G401 (cell line): ENCODE data around the gene PAF1. TPM values are rescaled to one million over a fixed set of nuclear protein-coding genes. Genes with fewer than 3 reads are reported as not detected.
A peak's percentile ranks its signal among the peaks of the same experiment; 100 is the strongest.
"Not testable (repeated sequence)": the region's sequence is repeated elsewhere in the genome, so short reads cannot be mapped to it uniquely, and the experiment has no call there.

Experiments used
- DNase-seq: peaks from one replicate; pipeline ENCODE4 v3.0.0-alpha.2; 2015; ENCODE audit warnings: low spot score
- in situ Hi-C: cut with HindIII; loops from 2 replicates; pipeline ENCODE4 v1.10.0; 2016; ENCODE audit warnings: low sequenced_read_pairs, mixed read lengths
- total RNA-seq: library from RNA; depleted of rRNA; stranded (reverse); fragments of >200 nt; shearing (Covaris generic); gene quantifications from 2 replicates; pipeline ENCODE4 v1.2.3, GENCODE V29; 2014

Gene PAF1
- total RNA-seq, 1 experiment from 2014 or later: 61.7 TPM

DNA sequence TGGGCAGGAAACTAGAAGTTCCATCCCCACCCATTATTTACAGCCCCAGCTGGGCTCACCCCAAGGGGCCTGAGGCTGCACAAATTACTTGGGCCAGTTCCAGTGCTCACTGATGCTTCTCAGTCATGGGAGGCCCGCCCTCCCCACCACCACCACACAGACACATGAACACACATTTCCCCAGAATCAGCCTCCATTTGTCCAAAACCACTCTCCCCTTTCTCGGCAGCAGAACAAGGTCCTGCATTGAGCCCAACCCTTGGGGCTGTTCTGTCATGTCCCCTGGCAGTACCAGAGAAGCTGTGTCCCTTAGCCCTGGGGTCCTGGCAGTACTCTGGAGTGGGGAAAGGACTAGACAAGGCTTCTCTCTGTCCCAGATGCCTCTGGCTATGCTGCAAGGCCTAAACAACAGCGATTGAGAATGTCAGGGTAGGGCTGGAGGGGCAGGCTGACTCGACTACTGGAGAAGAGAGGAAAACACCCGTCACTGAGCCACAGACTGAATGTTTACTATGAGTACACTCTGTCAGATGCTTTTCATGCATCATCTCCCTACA is 26.9 kb downstream of the PAF1 start:
- in situ Hi-C loops: no loop called here

DNA sequence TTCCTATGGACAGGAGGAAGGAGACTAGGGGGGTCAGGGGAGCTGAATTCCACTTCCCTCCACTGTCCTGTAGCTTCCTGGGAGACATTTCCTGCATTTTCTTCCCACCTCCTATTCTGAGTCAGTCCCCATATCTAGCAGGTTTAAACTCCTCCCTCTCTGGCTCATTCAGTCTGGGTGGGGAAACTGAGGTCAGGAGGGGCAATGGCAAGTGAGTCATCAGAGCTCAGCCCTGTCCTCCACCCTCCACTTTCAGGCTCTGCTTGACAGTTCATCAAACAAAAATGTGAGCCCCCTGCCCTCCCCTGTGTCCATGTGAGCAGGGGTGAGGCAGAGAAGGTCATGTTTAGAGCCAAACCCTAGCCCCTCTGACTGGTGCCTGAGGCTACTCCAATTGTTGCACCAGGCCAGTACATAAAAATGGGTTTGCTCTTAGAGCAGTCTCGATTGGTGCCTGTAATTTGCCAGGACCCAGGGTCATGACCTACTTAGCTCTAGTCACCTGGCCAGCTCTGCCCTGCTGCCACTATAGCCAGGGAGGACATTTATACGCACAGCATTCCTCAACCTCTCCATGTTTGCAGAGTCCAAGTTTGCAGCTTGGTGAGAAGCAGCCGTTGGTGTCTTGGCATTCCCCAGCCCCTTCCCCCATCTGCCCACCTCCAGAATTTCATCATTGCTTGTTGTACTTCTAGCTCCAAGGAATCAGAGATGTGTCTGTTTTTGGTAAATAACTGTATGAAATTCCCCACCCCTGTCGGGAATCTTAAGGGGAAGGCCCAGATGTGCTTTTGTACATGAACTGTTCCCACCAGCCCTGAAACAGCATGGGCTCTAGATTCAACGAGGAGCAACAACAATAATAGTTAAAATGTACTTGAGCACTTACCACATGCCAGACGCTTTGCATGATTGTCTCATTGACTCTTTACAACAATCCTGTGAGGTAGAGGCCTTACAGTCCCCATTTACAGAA is 27.9 kb downstream of the PAF1 start:
- no peak for DNase-seq
- in situ Hi-C loops: no loop called here

More for the DNA sequence above, 26.9 kb downstream of the PAF1 start:
- peak; percentile 20 for DNase-seq

DNA sequence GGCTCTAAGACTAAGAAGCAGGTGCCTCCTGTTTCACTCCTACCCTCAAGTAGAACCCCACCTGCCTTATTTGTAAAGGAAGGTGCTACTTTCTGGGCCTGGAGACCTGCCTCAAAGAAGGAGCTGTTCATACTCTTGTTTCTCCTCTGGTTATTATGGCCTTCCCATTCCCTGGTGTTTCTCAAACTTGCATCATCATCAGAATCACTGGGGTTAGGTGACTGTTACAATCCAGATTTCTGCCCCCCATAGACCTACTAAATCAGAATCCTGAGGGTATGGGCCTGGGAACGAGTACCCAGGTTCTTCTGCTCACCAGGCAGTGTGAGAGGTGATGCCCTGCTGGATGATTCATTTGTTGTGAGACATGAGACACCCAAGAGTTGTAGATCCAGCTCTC is 30.3 kb downstream of the PAF1 start:
- no peak for DNase-seq
- in situ Hi-C loops: no loop called here

DNA sequence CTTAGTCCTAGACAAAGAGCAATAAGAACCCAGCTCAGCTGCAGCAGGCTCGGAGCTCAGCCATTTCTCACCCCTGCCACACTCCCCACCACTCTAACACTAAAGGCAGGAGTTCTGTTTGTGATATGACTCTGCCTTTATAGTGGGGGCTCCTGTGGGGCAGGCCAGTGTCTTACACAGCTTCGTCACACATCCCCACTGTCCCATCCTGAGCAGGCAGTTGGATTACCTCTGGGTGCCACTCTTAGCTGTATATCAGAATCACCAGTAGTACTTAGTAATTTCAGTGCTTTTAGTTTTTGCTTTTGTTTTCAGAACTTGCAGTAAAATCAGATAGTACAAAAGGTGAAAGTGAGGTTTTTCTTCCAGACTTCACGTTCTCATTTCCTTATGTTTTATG is 31.9 kb downstream of the PAF1 start:
- in situ Hi-C loops: no loop called here
- DNase-seq: no peak

DNA sequence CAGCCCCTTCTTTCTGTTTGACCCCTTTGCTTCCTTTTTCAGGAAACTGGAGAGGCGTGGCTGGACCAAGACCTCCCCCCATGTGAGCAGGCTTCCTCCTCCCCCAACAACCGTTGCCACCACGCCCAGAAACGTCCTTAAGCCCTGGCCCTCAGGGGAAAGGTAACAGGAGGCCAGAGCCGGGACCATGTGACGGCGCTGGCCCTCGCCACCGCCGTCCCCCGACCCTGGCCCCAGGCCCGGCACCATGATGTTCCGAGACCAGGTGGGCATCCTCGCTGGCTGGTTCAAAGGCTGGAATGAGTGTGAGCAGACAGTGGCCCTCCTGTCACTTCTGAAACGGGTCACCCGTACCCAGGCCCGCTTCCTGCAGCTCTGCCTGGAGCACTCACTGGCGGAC is 34.3 kb downstream of the PAF1 start:
- no peak for DNase-seq
- in situ Hi-C loops: no loop called here

DNA sequence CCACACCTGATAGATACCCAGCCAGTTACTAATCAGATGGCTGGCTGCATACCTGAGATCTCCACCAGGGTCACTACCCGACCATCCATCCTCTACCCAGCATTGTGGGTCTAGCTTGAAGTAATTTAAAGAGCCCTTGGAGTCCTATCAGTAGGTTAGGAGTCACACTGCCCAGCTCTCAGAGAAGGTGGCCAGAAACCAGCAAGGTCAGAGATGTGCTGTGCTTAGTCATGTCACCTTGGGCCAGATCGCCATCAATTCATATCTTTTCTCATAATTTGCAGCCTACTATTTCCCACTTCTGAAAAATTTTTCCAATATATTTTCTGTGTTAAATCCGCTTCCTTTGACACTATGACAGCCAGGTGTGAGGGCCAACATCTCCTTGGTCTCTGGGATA is 34.8 kb downstream of the PAF1 start:
- in situ Hi-C loops: no loop called here
- DNase-seq: no peak

DNA sequence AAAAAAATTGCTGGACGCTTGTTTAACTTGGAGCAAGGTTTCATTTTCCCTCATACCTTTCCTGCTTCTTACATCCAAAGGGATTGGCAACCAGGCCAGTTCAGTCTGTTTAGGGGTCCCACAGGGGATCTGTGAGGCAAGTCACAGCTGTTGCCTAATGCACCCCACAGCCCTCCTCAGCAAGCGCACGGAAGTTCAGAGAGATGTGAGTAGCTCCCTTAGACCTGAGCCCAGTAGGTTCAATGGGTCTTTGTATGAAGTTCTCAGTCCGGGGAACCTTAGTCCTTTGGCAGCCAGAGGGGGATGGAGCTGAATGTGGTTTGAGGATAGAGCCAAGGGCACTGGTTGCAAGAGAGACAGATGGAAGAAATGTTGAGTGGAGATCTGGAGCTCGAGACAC is 35.7 kb downstream of the PAF1 start:
- in situ Hi-C loops: no loop called here
- no peak for DNase-seq

DNA sequence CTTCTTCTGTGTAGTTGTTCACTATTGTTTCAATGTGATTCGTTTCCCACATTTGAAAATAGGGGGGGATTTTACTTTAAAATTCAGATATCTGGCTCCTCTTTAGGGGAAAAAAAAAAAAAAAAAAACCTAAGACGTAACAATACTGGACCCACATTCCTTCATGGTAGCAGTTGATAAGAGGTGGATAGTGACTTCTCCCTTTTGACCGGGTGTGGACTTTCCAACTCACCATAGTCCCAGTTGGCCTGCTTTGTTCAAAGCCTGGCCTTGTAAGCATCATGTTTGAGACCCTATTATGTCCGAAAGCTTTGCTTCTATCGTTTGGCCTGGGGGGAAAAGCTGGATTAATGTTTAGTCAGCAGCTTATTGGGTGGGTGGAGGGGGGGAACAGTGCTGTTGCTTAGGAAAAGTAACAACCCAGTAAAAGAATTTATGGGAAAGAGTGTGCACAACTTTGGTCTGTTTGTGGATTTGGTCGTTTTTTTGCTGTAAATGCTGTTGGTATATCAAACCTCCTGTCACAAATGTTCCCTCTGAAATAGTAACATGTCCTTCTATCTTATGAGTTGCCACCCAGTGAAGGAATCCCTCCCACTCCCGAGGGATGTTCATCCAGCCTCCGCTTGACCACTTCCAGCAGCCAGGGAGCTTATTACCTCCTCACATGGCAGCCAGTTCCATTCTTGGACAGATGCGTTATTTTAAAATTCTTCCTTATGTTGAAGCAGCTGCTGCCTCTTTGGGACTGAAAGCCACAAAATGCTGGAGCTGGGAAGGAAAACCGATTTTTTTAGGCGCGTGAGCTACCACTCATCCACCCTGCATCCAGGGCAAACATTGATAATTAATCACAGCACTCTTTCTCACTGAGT is 38.3 kb downstream of the PAF1 start:
- in situ Hi-C loops: no loop called here
- no peak for DNase-seq

DNA sequence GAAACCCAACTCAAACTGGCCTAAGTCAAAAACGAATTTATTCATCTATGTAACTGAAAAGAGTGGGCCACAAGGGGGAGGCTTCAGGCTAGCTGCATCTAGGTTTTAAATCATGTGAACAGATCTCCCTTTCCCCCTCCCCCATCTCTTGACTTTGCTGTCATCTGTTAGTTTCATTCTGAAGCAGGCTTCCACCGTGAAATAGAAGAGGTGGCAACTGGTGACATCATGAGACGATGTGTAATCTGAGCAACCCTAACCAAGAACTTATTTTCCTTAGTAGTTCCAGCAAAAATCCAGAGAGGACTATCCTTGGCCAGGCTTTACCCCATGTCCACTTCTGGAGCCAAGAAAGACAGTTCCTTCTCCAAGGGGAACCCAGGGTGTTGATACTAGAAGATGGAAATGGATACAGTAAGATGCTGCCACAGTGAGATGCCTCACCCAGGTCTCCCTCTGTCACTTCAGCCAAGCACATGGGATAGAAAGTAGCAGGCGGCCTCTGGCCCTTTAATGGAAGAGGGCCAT is 39.3 kb downstream of the PAF1 start:
- in situ Hi-C loops: no loop called here

DNA sequence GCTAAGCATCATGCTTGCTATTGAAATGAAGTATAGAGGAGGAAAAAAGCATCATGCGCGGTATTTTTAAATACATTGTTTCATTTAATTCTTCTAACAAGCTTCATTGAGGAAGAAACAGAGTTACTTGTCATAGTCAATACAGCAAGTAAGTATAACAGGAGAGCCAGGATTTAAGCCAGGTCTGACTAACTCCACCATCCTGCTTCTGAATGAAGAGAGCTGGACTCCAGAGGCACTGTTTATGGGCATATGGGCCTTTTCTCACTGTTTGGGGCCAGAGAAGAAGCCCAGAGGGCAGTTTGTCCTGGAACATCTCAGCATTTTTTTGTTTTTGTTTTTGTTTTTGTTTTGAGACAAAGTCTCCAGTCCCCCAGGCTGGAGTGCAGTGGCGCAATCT is 40.8 kb downstream of the PAF1 start:
- in situ Hi-C loops: no loop called here
- DNase-seq: no peak

More for the DNA sequence above, 39.3 kb downstream of the PAF1 start:
- no peak for DNase-seq

DNA sequence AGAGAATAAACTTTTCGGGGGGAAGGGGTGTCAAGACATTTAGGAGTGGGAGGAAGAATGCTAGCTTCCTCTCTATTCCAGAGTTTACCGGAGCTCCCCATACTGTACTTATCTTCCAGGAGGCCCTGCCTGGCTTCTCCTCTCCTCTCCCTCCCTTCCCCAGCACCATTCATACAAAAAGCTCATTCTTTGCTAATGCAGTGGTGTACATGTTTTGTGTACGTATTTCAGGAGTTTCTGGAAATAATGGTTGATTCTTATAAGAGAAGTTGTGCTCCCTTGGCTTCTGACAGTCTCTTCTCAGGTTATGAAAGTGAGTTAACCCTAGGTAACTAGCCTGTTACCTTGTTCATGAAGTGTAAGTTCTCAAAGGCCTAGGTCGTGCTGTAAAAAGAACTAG is 41.6 kb downstream of the PAF1 start:
- in situ Hi-C loops: no loop called here
- no peak for DNase-seq

DNA sequence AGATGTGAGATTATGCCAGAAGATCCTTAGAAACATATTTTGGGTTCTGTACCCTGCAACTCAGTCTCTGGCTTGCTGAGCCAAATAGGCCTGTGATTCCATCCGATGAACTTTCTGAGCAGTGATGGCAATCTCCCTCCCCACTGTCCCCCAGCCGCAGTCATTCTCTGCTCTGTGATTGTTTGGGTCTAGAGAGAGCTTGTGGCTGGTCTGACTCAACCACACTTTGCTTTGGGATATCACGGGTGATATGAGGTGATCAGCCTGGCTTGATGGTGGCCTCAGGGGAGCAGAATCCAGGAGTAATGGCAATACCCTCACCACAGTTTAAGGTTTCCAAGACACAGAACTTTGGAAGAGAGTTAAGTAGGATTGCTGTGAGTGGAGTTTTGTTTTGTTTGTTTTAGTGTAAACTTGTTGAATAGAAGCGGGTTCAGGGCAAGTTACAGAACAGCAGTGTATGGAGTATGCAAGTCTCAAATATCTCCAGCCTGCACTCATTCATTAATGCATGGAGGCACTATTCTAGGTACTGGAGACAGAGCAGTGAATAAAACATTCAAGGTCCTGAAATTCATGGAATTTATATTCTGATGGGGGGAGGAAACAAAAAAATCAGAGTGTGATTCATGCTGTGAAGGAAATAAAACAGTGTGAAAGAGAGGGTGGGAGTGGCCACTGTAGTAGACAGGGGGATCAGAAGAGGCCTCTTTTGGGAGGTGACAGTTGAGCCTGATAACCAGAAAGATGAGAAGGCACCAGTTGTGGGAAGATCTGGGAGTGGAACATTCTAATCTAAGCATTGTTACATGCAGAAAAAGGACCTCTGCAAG is 43.4 kb downstream of the PAF1 start:
- DNase-seq: no peak
- in situ Hi-C loops: no loop called here

DNA sequence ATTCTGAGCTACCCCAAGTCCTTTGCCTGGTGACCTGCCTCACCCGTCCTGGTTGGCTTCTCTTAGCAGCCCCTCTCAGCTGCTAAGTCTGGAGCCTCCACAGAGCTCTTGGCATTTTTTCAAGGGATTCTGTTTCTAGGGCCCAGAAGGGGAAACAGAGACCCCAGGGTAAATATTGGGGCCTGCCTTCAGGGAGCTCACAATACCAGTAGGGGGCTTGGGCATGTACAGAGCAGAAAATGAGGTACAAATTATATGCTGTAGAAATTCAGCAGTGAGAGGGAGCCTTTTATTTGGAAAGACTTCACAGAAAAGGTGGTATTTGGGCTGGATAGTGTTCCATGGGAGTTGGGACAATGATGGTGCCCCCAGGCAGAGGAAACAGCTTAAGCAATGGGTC is 45.0 kb downstream of the PAF1 start:
- in situ Hi-C loops: no loop called here
- DNase-seq: no peak

DNA sequence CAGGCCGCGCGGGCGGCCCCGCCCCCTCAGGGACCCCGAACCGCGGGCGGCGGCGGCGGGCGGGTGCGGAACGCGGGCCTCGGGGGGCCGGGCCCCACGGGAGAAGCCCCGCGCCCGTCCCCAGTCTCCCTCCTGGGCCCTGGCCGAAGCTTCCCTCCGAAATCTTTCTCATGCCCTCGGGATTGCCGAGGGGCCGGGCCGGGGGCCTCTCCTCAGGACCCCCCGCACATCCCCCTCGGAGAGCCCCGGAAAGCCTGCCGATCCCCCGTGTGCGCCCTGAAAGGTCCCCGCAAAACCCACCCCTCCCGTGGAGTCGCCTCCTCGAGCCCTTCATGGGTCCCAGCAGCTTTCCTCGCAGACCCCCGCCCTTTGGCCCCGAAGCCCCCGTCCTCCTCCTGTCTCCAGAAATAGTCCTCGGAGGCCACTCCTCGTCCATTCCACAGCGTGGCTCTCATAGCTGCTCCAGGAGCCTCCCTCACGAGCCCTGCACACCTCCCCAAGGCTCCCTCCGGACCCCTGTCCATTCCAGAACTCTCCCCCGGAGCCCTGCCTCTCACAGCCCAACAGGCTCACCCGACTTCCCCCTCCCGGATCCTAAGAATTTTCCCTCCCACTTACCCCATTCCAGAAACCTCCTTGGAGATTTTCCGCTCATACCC is 48.1 kb downstream of the PAF1 start:
- in situ Hi-C loops: no loop called here
- DNase-seq: no peak

DNA sequence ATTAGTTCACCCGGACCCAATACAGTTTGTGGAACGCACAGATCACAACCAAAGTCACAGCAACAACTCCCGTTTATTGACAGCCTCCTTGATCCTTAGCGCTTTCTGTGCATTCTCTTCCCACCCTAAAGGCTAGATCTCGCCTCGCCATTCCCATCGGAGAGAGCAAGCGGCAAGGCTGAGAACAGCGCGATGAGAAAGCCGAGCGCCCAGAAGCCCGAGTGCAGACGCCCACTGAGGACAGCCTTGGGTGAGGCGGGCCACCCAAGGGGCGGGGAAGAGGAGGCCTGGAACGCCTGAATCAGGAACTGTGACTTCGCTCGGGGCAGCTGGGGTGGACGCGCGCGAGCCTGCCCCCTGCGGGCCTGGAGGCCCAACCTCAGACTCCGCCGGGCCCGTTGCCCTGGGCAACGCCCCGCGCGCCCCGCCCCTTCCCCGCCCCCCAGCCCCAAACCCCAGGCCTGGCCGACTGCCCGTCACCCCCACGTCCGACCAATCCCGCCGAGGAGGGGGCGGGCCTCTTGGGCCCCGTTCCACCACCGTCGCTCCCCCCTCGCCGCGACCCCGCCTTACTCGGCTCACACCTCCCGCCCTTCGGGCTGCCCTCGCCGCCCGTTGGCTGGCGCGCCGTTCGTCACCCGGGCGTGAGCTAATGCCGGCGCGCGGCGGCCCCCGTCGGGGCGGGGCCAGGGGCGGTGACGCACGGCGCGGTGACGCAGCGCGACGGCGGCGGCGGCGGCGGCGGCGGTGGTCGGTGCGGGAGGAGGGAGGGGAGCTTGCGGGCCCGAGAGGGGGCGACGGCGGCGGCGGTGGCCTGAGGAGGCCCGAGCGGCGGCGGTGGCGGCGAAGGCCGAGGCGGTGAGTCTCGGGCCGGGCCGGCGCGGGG is 48.9 kb downstream of the PAF1 start, which contains the start of gene SAMD4B:
SAMD4B (plus strand) TSS at position 703 of the 886 bp plus-strand sequence. CDS start 14,473 bp downstream, outside the sequence.
- DNase-seq: peak; percentile 98
- in situ Hi-C loops: no loop called here

DNA sequence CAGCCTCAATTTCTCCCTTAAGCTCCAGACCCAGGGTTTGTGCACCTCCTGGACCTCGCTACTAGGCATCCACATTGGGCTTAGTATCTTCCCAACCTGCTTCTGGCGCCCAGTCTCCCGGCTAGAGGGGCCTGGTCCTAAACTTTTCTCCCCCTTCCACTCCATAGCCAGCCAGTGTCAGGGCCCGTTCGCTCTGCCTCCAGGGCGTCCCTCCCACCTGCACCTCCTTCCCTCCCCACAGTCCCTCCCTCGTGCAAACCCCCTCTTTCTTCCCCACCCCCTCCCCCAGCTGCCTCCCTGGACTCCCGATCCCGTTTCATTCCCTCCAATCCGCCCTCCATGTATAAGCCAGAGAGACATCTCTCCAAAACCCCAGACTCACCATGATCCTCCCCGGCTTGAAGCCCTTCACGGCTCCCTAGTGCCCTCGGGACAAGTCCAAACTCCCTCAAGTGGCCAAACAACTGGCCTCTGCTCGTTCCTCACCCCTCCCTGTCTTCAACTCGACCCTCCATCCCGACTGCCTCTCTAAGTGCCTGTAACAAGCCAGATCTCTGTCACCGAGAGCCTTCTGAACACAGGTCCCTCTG is 49.7 kb downstream of the PAF1 start:
- DNase-seq: no peak
- in situ Hi-C loops: no loop called here

DNA sequence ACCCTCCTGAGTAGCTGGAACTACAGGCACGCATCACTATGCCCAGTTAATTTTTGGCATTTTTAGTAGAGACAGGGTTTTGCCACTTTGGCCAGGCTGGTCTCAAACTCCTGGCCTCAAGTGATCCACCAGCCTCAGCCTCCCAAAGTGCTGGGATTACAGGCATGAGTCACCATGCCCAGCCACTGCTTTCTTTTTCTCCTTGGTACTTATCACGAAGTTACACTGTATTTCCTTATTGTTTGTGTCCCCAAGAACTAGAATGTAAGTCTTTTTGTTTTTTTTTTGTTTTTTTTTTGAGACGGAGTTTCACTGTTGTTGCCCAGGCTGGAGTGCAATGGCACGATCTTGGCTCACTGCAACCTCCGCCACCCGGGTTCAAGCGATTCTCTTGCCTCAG is 50.8 kb downstream of the PAF1 start:
- DNase-seq, in situ Hi-C loops: not testable (repeated sequence)
